Heart left ventricle (tissue), 13 donors: Measurements from ENCODE around the gene KRTAP20-4.

Experiments
- CTCF ChIP-seq, 12 donors: fragments of 200-600 bp; sonication (generic) in 4 of 12; IDR thresholded peaks; one replicate each; pipeline versions ENCODE4 v1.5.0 to v1.8.0; 2018 to 2022; ENCODE audit warnings: antibody characterized with exemption in 12 of 12, mild to moderate bottlenecking in 5 of 12
- POLR2A ChIP-seq, 2 donors: fragments of 450-650 bp; IDR thresholded peaks; one replicate each; pipeline ENCODE4 v1.6.1; 2017; ENCODE audit warnings: antibody characterized with exemption in 2 of 2, mild to moderate bottlenecking in 2 of 2, moderate library complexity in 2 of 2
- donor health status: ischemic (EF 13 %, LVEDD 7.1; RV severe dilation, severe dysfunction).
- donor health status: DM: no; HTN: yes; CAD: no.
- donor health status: DM: no; HTN: no; CAD: no.
- donor health status: ischemic (EF 25% LVEDD 6.9; RV normal size, moderate dysfunction).
- donor health status: ischemic (EF 25% LVEDD 5.7; RV mildly dilated, moderate dysfunction).
- donor health status: ischemic (EF 35%, LVEDD 5.7; RV mildly dilated, moderate dysfunction).
- donor health status: nonischemic (EF 11% LVEDD 7.7; RV severe dilation, severe dysfunction).
- donor health status: DM: yes; HTN: yes; CAD: no.
- donor health status: PGD.
- donor health status: ischemic (EF 29% LVEDD 5.4; RV normal size, mild dysfunction).
- donor health status: nonischemic (EF 23%, LVEDD 6.1; RV moderate dilation, normal function).

- TF ChIP-seq POLR2A (IDR thresholded peaks at IDR 0.05) (no peak), CTCF (IDR thresholded peaks at IDR 0.05) (no peak)
Measured at GRCh38 chr21:30646904-30647414, 26.5 kb downstream of the KRTAP20-4 start.
